ENCODE data around the gene FBXL17. TPM values are rescaled to one million over a fixed set of nuclear protein-coding genes. Genes with fewer than 3 reads are reported as not detected.
A peak's percentile ranks its signal among the peaks of the same experiment; 100 is the strongest.

Gene FBXL17
- polyA plus RNA-seq, 1 of the 3 experiments (the other 2 are of a cell fraction): 4.4 TPM

DNA sequence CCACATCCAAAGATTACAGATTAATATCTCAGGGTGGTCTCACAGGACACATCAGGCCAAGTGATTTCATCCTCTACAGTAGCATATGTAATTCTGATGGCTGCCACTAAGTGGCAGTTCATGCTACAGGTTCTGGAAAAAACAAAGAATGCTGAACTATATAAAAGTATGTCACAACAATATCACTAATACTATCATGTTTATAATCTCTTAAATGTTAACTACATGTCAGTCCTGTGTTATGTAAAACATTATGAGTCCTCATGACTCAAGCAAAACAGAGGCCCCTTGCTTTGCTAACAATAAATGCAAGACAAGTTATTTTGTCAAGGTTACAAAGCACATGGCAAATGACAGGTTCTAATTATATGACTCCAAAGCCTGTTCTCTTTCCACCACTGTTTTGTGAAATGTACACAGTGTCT, 233.2 kb downstream of the FBXL17 start:
- ChIA-PET POLR2A (no interaction called here), CTCF (interaction anchor here (0.5 to 1.8 kb wide), 11 partner anchors 12 to 204 kb away, joined by 3 to 4 read pairs (median 3); no protein-coding TSS in a partner anchor)
- Histone ChIP-seq H3K9me2 (no peaks in the 10 kb centered on the region), H3K36me3 (replicated peaks in 1 of 2; ENCODE audit: control insufficient read depth in 1 of 2, insufficient read depth in 2 of 2, low read length in 1 of 2) (no peaks in the 10 kb centered on the region), H3K9me3 (no peaks in the 10 kb centered on the region), H3K27me3 (ENCODE audit: insufficient read depth) (no peaks in the 10 kb centered on the region), H4K20me1 (ENCODE audit: insufficient read depth) (no peaks in the 10 kb centered on the region), H3K4me2 (no peak overlapping the region), H3K4me1 (ENCODE audit: control insufficient read depth in 1 of 2, insufficient read depth in 2 of 2, low read depth in 1 of 2, low read length in 1 of 2) (peaks cover 2 to 3% of the 10 kb centered on the region in 2 experiments; a peak in 1 of 4 replicates), H3F3A (replicated peaks; ENCODE audit: insufficient read depth) (peaks cover 6% of the 10 kb centered on the region), H3K4me3 (ENCODE audit: low read depth in 2 of 2, low read length in 1 of 2) (no peak overlapping the region), H3K79me2 (ENCODE audit: insufficient read depth) (no peaks in the 10 kb centered on the region), H3K9ac (no peak overlapping the region), H2AFZ (ENCODE audit: low read depth) (no peak overlapping the region), H3K27ac (ENCODE audit: low read depth in 2 of 2, low read length in 1 of 2) (no peak overlapping the region)
- TF ChIP-seq, protein P1, sequence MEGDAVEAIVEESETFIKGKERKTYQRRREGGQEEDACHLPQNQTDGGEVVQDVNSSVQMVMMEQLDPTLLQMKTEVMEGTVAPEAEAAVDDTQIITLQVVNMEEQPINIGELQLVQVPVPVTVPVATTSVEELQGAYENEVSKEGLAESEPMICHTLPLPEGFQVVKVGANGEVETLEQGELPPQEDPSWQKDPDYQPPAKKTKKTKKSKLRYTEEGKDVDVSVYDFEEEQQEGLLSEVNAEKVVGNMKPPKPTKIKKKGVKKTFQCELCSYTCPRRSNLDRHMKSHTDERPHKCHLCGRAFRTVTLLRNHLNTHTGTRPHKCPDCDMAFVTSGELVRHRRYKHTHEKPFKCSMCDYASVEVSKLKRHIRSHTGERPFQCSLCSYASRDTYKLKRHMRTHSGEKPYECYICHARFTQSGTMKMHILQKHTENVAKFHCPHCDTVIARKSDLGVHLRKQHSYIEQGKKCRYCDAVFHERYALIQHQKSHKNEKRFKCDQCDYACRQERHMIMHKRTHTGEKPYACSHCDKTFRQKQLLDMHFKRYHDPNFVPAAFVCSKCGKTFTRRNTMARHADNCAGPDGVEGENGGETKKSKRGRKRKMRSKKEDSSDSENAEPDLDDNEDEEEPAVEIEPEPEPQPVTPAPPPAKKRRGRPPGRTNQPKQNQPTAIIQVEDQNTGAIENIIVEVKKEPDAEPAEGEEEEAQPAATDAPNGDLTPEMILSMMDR (IDR thresholded peaks at IDR 0.05): peak; percentile 65
- no peak for TF ChIP-seq RXRA (IDR thresholded peaks at IDR 0.05; ENCODE audit: borderline replicate concordance, low read depth)
- TF ChIP-seq RAD21 (IDR thresholded peaks at IDR 0.05; ENCODE audit: low read length): peak; percentile 69
- TF ChIP-seq, protein P2, sequence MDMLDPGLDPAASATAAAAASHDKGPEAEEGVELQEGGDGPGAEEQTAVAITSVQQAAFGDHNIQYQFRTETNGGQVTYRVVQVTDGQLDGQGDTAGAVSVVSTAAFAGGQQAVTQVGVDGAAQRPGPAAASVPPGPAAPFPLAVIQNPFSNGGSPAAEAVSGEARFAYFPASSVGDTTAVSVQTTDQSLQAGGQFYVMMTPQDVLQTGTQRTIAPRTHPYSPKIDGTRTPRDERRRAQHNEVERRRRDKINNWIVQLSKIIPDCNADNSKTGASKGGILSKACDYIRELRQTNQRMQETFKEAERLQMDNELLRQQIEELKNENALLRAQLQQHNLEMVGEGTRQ (IDR thresholded peaks at IDR 0.05; ENCODE audit: borderline replicate concordance, low read depth, low read length): no peak
- peak; percentile 65 for TF ChIP-seq MXI1 (IDR thresholded peaks at IDR 0.05; ENCODE audit: low read depth, low read length)
- TF ChIP-seq SMC3 (IDR thresholded peaks at IDR 0.05; ENCODE audit: low read depth, low read length): peak; percentile 40
- DNase-seq: peak; percentile 24

DNA sequence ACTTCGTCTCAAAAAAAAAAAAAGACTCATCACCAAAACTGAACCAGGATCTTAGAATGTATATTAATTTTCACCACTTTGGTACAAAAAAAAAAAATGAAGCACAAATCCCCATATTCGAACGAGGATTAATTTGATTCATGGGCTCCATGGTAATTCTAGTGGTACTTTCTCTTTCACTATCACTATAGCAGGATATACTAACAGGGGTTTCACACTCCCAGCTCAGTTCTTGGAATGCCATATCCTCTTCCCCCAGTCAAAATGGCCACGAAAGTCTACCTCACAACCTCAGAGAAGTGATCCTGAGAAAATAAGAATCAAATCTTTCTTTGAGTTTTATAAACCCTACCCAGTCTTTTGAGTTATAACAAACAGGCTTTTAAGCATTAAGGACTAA, 235.7 kb downstream of the FBXL17 start:
- Histone ChIP-seq H3K36me3 (replicated peaks in 1 of 2; ENCODE audit: control insufficient read depth in 1 of 2, insufficient read depth in 2 of 2, low read length in 1 of 2) (no peaks in the 10 kb centered on the region), H3K9me2 (no peaks in the 10 kb centered on the region), H3K9me3 (no peaks in the 10 kb centered on the region), H3K79me2 (ENCODE audit: insufficient read depth) (no peaks in the 10 kb centered on the region), H3K27ac (ENCODE audit: low read depth in 2 of 2, low read length in 1 of 2) (no peak overlapping the region), H3K4me3 (ENCODE audit: low read depth in 2 of 2, low read length in 1 of 2) (no peak overlapping the region), H3K9ac (no peak overlapping the region), H3K4me2 (no peak overlapping the region), H3F3A (replicated peaks; ENCODE audit: insufficient read depth) (peaks cover 7% of the 10 kb centered on the region), H2AFZ (ENCODE audit: low read depth) (no peak overlapping the region), H3K4me1 (ENCODE audit: control insufficient read depth in 1 of 2, insufficient read depth in 2 of 2, low read depth in 1 of 2, low read length in 1 of 2) (peaks cover 2 to 3% of the 10 kb centered on the region in 2 experiments; a peak in 1 of 4 replicates), H3K27me3 (ENCODE audit: insufficient read depth) (no peaks in the 10 kb centered on the region), H4K20me1 (ENCODE audit: insufficient read depth) (no peaks in the 10 kb centered on the region)
- WGBS (ENCODE audit: low lambda C conversion rate): 93% methylated on average over 4 of the region's 4 CpGs
- CTCF ChIA-PET: interaction anchor here (1.0 kb wide), 1 partner anchor 199 kb away, joined by 3 read pairs; no protein-coding TSS in a partner anchor
- no peak for TF ChIP-seq RAD21 (IDR thresholded peaks at IDR 0.05; ENCODE audit: low read length)
- TF ChIP-seq, protein P2 (IDR thresholded peaks at IDR 0.05; ENCODE audit: borderline replicate concordance, low read depth, low read length): no peak
- no peak for TF ChIP-seq TAF1 (IDR thresholded peaks at IDR 0.05; ENCODE audit: borderline replicate concordance, low read depth, low read length)
- no peak for DNase-seq
- POLR2A ChIA-PET: no interaction called here

All from SK-N-SH (cell line).